Neutrophil (primary cell): ENCODE measurements around the gene GGACT.

Experiments used
- H3K27ac ChIP-seq: fragments of 200-600 bp; sonication (generic); 2 replicates; pipeline ENCODE4 v1.5.1; 2016; ENCODE audit warnings: mild to moderate bottlenecking, moderate library complexity
- H3K27me3 ChIP-seq: fragments of 200-600 bp; sonication (generic); 2 replicates; pipeline ENCODE4 v1.6.0; 2016; ENCODE audit warnings: mild to moderate bottlenecking
- H3K36me3 ChIP-seq: fragments of 200-600 bp; sonication (generic); 2 replicates; pipeline ENCODE4 v1.5.1; 2017
- H3K4me1 ChIP-seq, 2 experiments: fragments of 200-600 bp in 1 of 2; sonication (generic) in 1 of 2; 1 replicate in 1 of 2; 2 replicates in 1 of 2; pipeline versions ENCODE4 v1.5.1 to v1.6.1; 2013 to 2016; ENCODE audit warnings: low read depth in 1 of 2, low read length in 1 of 2, mild to moderate bottlenecking in 1 of 2, moderate library complexity in 1 of 2; ENCODE audit not compliant: control insufficient read depth in 1 of 2, insufficient read depth in 1 of 2
- H3K4me3 ChIP-seq, 2 experiments: fragments of 200-600 bp in 1 of 2; sonication (generic) in 1 of 2; 1 replicate in 1 of 2; 2 replicates in 1 of 2; pipeline ENCODE4 v1.5.1; 2013 to 2016; ENCODE audit warnings: low read depth in 1 of 2, low read length in 1 of 2, mild to moderate bottlenecking in 1 of 2, moderate library complexity in 1 of 2
- H3K9me3 ChIP-seq: fragments of 200-600 bp; sonication (generic); 2 replicates; pipeline ENCODE4 v1.5.1; 2016
- CTCF ChIP-seq: fragments of 200-600 bp; sonication (generic); IDR thresholded peaks from 2 replicates; pipeline ENCODE4 v1.5.1; 2016; ENCODE audit warnings: antibody characterized with exemption

The GGACT gene

GRCh38 chr13:100523981-100524386 is 64.6 kb downstream of the GGACT start:
- no peaks in the 10 kb centered on the region for H3K36me3 ChIP-seq
- no peak overlapping the region for H3K27ac ChIP-seq
- H3K4me3 ChIP-seq, result no peak overlapping the region
- no peaks in the 10 kb centered on the region for H3K9me3 ChIP-seq
- peaks cover 35% of the 10 kb centered on the region for H3K27me3 ChIP-seq
- peaks cover 12 to 18% of the 10 kb centered on the region in 2 experiments for H3K4me1 ChIP-seq
- TF ChIP-seq CTCF, result no peak

DNA sequence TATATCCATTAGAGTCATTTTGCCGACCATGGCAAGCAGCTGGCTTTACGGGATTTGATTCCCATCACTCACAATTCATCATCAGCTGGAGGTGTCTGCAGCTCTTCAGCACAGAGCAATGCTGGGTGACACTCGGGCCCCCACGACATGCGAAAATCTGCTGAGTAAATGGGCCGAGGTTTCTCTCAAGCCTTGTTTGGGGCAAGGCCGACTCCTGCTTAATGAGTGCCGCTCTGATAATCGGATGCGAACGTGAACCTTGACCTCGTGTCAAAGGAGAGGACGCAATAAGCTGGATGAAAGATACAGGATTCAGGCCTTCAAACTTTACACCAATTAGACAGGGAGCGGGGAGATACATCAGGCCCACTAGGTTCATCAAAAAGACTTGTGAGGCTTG is 65.2 kb downstream of the GGACT start:
- no peaks in the 10 kb centered on the region for H3K9me3 ChIP-seq
- peaks cover 17 to 24% of the 10 kb centered on the region in 2 experiments for H3K4me1 ChIP-seq
- peaks cover 35% of the 10 kb centered on the region for H3K27me3 ChIP-seq
- no peaks in the 10 kb centered on the region for H3K36me3 ChIP-seq
- H3K4me3 ChIP-seq, result no peak overlapping the region
- no peak for TF ChIP-seq CTCF
- no peak overlapping the region for H3K27ac ChIP-seq

DNA sequence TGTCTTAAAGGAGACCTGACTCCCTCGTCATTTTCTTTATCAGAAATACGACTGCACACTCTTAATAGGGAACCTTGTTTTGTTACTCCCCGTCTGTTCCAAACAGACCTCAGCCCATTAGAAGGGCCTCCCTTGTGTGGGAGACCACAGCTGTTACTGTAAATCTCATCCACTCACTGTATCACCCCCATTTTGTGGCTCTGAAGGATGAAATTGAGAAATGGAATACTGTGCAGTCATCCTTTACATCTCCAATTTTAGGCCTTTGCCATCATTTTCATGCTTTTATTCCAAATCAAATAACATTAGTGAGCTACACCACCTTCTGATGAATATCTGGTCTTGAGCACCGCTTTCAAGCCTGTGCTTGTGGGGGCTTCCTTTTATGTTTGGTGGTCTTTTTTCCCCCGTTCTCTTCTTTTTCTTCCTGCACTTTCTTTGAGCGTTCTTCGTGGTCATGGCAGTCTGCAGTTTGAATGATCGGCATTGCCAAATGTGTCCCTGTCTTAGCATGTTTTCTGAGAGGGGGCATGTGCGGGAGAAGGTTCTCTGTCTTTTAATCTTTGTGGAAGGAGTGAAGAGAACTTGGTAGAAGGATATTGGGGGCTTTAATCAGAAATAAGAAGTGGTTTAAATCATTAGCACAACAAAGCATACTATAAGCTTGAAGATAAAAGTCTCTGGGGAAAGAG is 65.8 kb downstream of the GGACT start:
- H3K27me3 ChIP-seq, result peaks cover 35% of the 10 kb centered on the region
- TF ChIP-seq CTCF, result no peak
- H3K9me3 ChIP-seq, result no peaks in the 10 kb centered on the region
- peaks cover 23 to 30% of the 10 kb centered on the region in 2 experiments for H3K4me1 ChIP-seq
- H3K4me3 ChIP-seq, result no peak overlapping the region
- H3K36me3 ChIP-seq, result no peaks in the 10 kb centered on the region
- no peak overlapping the region for H3K27ac ChIP-seq

GRCh38 chr13:100521851-100522617 is 66.6 kb downstream of the GGACT start:
- Histone ChIP-seq H3K36me3 (no peaks in the 10 kb centered on the region), H3K9me3 (no peaks in the 10 kb centered on the region), H3K4me1 (peaks cover 31 to 38% of the 10 kb centered on the region in 2 experiments), H3K27ac (no peak overlapping the region), H3K4me3 (no peak overlapping the region), H3K27me3 (peaks cover 35% of the 10 kb centered on the region)
- no peak for TF ChIP-seq CTCF

DNA sequence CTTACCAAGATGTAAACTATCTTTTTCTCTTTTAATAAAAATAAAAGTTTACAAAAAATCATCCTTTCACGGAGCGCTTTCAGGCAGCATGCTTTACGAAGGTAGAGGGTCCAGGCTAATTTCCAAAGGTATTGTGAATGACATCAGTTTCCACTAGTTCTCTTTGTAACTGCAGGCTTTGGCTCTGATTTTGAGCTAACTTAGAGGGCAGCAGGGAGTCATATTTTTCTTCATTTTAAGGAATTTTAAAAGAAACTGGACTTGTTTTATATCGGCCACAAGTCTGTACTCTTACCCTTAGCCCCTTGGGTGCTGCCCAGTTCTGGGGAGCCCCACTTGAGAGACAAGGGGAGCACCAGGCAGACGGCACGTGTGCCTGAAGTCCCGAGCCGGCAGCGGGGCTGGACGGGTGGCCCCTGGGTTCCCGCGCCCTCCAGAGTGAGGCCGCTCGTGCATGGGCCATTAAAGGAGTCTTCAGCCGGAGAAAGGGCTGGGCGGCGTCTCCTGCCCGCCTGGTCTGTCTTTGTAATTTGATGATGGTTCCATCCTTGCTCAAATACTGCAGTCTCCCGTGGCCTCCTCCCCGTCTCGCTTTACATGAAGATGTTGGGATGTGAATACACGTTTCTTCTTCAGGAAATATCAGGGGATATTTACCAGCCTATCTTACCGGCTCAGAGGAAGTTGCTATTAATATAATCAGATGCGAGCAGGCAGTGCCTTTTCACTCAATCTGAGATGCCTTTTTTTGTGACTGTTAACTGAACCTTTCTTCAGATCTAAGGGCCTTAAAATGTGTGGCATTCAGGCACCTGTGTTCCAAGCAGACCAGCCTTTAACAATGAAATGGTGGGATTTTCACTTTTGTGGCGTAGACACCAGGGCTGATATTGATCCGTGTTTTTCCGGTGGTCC is 67.4 kb downstream of the GGACT start:
- H3K36me3 ChIP-seq, result no peaks in the 10 kb centered on the region
- peaks cover 38 to 40% of the 10 kb centered on the region in 2 experiments for H3K4me1 ChIP-seq
- H3K27me3 ChIP-seq, result peaks cover 35% of the 10 kb centered on the region
- no peaks in the 10 kb centered on the region for H3K9me3 ChIP-seq
- H3K4me3 ChIP-seq, result no peak overlapping the region
- TF ChIP-seq CTCF, result no peak
- no peak overlapping the region for H3K27ac ChIP-seq
